HG03060 (cell line): ENCODE results near the gene MAP6.
A peak's percentile ranks its signal among the peaks of the same experiment; 100 is the strongest.

Experiments
- ATAC-seq: cut with Tn5 transposase; IDR thresholded peaks from one replicate; pipeline ENCODE4 v1.9.1; 2021; ENCODE audit warnings: low read depth, moderate number of reproducible peaks; ENCODE audit not compliant: unreplicated experiment

Gene MAP6

GRCh38 chr11:75667831-75668450 is 897 bp downstream of the MAP6 start:
- ATAC-seq: no peak

GRCh38 chr11:75667255-75667830 is 1.5 kb downstream of the MAP6 start:
- no peak for ATAC-seq

- ATAC-seq: no peak
These were observed 2.8 kb downstream of the MAP6 start for GRCh38 chr11:75665990-75666389.

- ATAC-seq: no peak
These were observed 3.7 kb downstream of the MAP6 start for GRCh38 chr11:75665126-75665525.

GRCh38 chr11:75664389-75664788 is 4.4 kb downstream of the MAP6 start:
- no peak for ATAC-seq

- ATAC-seq: no peak
These were observed 5.0 kb downstream of the MAP6 start for GRCh38 chr11:75663808-75664207.

- no peak for ATAC-seq
These were observed 9.0 kb downstream of the MAP6 start for GRCh38 chr11:75659836-75660235.

- no peak for ATAC-seq
These were observed 12.7 kb downstream of the MAP6 start for GRCh38 chr11:75656044-75656727.

GRCh38 chr11:75655605-75656004 is 13.2 kb downstream of the MAP6 start:
- no peak for ATAC-seq

GRCh38 chr11:75654314-75654713 is 14.5 kb downstream of the MAP6 start:
- peak; percentile 44 for ATAC-seq

- ATAC-seq: no peak
These were observed 15.3 kb downstream of the MAP6 start for GRCh38 chr11:75653532-75653931.

GRCh38 chr11:75652936-75653335 is 15.9 kb downstream of the MAP6 start:
- ATAC-seq: no peak

- ATAC-seq: no peak
These were observed 17.6 kb downstream of the MAP6 start for GRCh38 chr11:75651218-75651617.

- no peak for ATAC-seq
These were observed 18.6 kb downstream of the MAP6 start for GRCh38 chr11:75650167-75650723.

GRCh38 chr11:75644946-75645345 is 23.9 kb downstream of the MAP6 start:
- ATAC-seq: no peak

- ATAC-seq: no peak
These were observed 24.5 kb downstream of the MAP6 start for GRCh38 chr11:75644370-75644769.

- ATAC-seq: no peak
These were observed 26.3 kb downstream of the MAP6 start for GRCh38 chr11:75642402-75643113.

GRCh38 chr11:75639762-75640181 is 29.1 kb downstream of the MAP6 start:
- ATAC-seq: no peak

GRCh38 chr11:75637998-75638397 is 30.8 kb downstream of the MAP6 start:
- no peak for ATAC-seq

GRCh38 chr11:75635066-75635862 is 33.6 kb downstream of the MAP6 start:
- no peak for ATAC-seq
